NCI-H524 treated with DMSO at 0.1 percent for 48 hours (cell line): ENCODE results near the gene JAK2.
"Not testable (repeated sequence)": the region's sequence is repeated elsewhere in the genome, so short reads cannot be mapped to it uniquely, and the experiment has no call there.

Experiments
- DNase-seq: peaks from one replicate; lab custom pipeline; 2025; lab: John Stamatoyannopoulos, UW

Gene JAK2

DNA sequence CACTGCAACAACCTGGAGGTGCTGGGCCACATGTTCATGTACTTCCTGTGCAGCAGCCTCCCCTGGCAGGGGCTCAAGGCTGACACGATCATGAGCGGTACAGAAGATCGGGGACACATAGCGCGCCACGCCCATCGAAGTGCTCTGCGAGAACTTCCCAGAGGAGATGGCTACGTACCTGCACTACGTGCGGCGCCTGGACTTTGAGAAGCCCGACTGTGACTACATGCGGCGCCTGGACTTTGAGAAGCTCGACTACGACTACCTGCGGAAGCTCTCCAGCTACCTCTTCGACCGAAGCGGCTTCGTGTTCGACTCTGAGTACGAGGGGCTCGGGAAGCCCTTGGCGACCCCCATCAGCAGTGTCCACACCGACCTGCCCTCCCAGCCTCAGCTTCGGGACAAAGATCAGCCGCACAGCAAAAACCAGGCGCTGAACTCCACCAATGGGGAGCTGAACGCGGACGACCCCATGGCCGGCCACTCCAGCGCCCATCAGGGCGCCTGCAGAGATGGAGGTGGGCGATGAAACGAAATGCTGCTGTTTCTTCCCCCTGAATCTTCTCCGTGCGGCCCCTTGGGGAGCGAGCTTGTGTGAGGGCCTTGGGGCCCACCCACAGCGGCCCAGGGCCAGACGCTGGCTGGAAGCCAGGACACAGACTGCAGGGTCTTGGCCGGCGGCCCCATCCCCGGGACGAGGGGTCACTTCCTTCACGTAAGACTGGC, 56.5 kb downstream of the JAK2 start:
- no peak for DNase-seq

DNA sequence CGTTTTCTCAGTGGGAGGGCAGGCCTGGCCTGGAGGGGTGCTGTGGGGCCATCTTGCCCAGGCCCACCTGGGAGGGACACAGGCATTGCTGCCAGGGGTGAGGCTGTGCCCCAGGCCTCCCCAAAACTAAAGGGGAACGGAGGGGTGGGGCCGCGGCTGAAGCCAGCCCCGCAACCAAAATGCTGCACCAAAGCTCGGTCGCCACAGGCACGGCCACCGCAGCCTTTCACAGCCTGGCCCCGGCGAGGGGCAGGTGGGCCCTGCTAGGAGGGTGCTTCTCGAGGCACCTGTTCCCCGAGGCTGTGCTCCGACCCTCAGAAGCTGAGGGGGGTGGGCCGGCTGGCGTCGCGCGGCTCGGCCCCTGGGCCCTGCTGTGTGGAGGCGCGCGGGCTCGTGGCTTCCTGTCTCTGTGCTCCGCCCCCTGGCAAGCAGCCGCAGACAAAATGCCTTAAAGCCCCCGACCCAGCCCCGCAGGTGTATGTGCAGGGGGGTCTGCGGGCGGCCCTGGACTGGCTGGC, 57.6 kb downstream of the JAK2 start:
- DNase-seq: no peak

DNA sequence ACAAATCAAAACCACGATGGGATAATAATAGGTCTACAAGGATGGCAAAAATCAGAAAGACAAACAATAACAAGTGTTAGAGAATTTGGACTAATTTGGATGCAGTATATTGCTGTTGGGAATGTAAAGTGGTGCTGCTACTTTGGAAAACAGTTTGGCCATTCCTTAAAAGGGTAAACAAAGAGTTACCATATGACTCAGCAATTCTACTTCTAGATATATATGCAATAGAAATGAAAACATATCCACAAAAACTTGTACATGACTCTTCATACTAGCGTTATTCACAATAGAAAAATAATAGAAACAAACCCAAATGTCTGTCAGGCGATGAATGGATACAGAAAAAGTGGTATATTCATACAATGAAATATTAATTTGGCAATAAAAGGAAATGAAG, 58.3 kb downstream of the JAK2 start:
- no peak for DNase-seq

DNA sequence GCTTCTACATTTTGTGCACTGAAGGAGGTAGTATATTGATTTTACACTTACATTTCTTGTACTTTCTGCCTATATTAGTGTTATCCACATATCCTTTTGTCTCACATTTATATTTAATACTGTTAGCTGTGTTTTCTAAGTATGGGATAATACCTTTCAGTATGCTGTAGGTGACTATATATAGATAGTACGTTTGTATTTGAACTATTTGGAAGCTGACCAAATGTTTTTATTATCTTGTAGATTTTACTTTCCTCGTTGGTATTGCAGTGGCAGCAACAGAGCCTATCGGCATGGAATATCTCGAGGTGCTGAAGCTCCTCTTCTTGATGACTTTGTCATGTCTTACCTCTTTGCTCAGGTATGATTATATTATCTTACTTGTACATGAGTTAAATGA, 59.1 kb downstream of the JAK2 start:
- DNase-seq: no peak

DNA sequence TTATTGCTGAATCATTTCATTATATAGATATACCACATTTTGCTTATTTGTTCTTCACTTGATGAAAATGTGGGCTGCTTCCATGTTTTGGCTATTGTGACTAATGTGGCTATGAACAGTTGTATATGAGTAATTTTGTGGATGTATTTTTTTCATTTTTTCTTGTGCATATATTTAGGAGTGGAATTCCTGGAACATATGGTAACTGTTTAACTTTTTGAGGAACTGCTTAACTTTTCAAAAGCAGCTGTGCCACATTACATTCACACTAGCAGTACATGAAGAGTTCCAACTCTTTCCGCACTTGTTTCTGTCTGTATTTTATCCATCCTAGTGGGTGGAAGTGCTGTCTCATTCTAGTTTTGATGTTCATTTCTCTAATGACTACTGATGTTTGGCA, 67.8 kb downstream of the JAK2 start:
- DNase-seq: no peak

DNA sequence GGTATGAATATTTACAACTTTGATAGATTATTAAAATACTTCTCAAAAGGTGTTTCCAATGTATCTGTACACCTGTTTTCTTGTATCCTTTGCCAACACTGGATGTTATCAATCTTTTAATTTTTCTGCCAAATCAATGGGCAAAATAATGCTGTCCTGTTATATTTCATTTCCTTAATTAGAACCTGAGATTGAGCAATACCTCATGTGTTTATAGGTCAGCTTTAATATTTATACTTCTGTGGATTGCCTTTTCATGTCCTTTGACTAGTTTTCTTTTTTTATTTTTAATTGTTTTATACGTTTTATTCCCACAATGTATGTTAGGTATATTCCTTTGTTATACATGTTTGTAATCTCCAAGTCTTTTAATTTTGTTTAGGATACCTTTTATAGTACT, 77.6 kb downstream of the JAK2 start:
- no peak for DNase-seq

DNA sequence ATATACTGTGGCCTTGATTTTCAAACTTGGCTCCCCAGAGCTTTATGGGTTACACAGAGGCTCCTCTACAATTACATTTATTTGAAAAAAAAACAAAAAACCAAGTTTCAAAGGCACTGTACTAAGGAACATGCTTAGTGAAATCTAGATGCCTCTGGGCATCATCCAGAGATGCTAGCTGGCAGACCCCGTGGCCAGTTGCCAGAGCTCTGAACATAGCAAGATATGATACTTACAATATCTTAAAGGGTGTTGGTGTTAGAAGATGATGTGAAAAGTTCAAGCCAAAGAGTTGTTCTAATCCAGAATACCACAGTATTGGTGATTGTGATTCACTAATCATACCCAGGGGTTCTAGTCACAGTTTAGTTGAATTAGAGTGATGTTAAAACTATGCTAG, 87.8 kb downstream of the JAK2 start:
- no peak for DNase-seq

DNA sequence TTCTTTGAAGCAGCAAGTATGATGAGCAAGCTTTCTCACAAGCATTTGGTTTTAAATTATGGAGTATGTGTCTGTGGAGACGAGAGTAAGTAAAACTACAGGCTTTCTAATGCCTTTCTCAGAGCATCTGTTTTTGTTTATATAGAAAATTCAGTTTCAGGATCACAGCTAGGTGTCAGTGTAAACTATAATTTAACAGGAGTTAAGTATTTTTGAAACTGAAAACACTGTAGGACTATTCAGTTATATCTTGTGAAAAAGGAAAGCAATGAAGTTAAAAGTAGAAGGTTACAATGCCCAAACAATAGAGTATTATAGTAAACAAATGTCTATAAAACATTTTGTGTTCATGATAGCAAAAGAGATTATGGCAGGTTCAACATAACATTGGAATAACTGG, 88.6 kb downstream of the JAK2 start:
- no peak for DNase-seq

DNA sequence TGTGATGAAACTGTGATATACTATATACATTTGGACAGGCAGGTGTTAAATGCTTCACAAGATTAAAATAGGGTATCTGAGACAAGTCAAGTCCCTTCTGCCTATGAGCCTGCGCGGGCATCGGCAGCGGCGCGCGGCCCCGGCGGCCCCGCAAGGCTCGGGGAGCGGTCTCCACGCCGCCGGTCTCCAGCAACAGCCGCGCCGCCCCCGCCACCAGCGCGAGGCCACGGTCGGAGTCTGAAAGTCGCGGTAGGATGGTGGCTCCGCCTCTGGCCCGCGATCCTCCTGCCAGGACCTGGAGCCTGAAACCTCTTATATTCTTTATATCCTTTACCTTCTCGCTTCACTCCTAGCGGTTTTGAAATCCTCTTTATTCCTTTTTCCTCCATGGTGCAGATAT, 100.9 kb downstream of the JAK2 start:
- DNase-seq: no peak

DNA sequence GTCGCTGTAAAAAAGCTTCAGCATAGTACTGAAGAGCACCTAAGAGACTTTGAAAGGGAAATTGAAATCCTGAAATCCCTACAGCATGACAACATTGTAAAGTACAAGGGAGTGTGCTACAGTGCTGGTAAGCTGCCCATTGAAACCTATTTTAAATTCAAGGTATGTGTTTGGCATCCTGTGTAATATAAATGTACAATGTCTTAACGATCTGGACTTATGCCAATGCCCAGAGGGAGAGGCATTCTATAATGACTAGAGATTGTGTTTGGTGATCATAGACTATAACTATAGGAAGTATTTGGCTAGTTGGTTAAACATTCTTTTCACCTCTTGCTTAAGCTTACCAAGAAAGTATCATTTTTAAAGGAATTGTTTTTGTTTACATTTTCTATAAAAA, 104.7 kb downstream of the JAK2 start:
- no peak for DNase-seq

DNA sequence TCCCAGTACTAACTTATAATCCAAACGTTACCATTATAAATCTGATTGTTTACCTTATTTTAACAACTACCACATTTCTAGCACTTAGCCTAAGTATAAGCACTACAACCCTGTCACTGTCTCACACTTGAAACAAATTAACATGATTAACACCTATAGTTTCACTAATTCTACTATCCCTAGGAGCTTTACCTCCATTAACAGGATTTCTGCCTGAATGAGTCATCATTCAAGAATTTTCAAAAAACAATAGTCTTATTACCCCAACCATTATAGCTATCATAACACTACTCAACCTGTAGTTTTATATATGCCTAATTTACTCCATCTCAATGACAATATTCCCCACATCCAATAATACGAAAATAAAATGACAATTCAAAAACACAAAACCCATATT, 110.7 kb downstream of the JAK2 start:
- DNase-seq: no peak

DNA sequence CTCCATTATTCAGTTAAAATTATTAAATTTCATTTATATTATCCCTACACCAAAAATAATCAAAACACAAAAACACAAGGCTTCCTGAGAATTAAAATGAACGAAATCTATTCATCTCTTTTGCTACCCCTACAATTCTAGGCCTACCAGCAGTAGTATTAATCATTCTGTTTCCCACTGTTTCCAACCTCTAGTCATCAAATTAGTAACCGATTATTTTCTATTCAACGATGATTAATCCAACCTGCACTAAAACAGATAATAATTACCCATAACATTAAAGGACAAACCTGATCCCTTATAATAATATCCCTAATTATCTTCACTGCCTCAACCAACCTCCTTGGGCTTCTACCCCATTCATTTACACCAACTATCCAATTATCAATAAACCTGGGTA, 114.4 kb downstream of the JAK2 start:
- no peak for DNase-seq

DNA sequence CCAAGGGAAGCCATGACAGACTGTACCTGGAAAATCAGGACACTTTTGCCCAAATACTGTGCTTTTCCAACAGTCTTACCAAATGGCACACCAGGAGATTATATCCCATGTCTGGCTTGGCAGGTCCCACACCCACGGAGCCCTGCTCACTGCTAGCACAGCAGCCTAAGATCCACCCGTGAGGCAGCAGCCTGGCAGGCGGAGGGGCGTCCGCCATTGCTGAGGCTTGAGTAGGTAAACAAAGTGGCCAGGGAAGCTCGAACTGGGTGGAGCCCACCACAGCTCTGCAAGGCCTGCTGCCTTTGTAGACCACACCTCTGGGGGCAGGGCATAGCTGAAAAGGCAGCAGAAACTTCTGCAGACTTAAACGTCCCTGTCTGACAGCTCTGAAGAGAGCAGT, 116.1 kb downstream of the JAK2 start:
- not testable (repeated sequence) for DNase-seq

DNA sequence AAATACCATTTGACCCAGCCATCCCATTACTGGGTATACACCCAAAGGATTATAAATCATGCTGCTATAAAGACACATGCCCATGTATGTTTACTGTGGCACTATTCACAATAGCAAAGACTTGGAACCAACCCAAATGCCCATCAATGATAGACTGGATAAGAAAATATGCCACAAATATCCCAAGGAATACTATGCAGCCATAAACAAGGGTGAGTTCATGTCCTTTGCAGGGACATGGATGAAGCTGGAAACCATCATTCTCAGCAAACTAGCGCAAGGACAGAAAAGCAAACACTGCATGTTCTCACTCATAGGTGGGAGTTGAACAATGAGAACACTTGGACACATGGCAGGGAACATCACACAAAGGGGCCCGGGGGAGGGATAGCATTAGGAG, 121.4 kb downstream of the JAK2 start:
- not testable (repeated sequence) for DNase-seq

DNA sequence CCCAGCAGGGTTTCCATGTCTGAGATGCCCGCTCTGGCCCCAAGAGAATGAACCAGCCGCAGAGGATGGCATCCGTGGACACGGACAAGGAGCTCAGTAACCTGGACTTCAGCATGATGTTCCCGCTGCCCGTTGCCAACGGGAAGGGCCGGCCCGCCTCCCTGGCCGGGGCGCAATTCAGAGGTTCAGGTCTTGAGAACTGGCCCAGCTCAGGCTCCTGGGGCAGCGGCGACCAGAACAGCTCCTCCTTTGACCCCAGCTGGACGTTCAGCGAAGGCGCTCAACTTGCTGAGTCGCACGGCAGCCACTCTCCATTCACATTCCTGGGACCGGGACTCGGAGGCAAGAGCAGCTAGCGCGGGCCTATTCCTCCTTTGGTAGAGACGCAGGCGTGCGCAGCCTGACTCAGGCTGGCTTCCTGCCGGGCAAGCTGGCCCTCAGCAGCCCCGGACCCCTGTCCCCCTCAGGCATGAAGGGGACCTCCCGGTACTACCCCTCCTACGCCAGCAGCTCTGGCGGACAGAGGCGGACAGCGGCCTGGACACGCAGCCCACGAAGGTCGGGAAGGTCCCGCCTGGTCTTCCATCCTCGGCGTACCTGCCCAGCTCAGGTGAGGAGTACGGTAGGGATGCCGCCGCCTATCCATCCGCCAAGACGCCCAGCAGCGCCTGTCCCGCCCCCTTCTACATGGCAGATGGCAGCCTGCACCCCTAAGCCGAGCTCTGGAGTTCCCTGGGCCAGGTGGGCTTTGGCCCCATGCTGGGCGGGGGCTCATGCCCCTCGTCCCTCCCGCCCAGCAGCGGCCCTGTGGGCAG, 126.0 kb downstream of the JAK2 start:
- DNase-seq: no peak

DNA sequence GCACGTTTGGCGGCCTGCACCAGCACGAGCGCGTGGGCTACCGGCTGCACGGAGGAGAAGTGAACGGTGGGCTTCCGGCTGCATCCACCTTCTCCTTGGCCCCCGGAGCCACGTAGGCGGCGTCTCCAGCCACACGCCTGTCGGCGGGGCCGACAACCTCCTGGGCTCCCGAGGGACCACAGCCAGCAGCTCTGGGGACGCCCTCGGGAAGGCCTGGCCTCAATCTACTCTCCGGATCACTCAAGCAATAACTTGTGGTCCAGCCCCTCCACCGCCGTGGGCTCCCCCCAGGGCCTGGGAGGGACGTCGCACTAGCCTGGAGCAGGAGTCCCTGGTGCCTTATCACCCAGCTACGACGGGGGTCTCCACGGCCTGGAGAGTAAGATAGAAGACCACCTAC, 126.6 kb downstream of the JAK2 start:
- no peak for DNase-seq

DNA sequence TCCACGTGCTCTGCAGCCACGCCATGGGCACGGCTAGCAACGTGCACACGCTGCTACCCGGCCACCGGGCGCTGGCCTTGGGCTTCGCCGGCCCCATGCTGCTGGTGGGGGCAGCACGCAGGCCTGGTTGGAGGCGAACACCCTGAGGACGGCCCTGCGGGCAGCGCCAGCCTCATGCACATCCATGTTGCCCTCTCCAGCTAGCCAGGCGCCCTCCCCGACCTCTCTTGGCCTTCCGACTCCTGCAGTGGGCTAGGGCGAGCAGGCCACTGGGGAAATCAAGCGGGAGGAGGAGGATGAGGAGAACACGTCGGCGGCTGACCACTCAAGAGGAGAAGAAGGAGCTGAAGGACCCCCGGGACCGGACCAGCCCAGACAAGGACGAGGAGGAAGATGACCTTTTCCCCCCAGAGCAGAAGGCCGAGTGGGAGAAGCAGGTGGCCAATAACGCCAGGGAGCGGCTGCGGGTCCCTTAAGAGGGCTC, 127.1 kb downstream of the JAK2 start:
- DNase-seq: no peak

DNA sequence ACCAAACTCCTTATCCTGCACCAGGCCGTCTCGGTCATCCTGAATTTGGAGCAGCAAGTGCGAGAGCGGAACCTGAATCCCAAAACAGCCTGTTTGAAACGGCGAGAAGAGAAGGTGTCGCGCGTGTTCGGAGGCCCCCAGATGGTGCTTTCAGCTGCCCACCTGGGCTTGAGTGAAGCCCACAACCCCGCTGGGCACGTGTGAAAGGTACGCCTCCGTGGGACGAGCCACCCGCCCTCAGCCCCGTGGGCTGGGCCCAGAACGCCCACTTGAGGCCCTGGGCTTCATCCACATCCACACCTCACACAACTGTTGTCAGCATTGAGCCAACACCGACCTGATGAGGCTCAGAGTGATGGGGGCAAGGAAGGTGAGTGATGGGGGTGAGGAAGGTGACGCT, 127.6 kb downstream of the JAK2 start:
- DNase-seq: no peak

DNA sequence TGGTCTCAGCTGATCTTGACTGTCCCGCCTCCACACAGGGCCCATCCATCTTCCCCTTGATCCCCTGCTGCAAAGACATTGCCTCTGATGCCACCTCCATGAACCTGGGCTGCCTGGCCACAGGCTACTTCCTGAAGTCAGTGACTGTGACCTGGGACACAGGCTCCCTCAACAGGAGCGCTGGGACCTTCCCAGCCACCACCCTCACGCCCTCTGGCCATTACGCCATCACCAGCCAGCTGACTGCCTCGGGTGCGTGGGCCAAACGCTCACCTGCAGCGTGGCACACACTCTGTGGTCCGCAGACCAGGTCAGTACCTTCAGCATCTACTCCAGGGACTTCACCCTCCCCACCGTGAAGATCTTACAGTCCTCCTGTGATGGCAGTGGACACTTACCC, 128.5 kb downstream of the JAK2 start:
- DNase-seq: no peak

DNA sequence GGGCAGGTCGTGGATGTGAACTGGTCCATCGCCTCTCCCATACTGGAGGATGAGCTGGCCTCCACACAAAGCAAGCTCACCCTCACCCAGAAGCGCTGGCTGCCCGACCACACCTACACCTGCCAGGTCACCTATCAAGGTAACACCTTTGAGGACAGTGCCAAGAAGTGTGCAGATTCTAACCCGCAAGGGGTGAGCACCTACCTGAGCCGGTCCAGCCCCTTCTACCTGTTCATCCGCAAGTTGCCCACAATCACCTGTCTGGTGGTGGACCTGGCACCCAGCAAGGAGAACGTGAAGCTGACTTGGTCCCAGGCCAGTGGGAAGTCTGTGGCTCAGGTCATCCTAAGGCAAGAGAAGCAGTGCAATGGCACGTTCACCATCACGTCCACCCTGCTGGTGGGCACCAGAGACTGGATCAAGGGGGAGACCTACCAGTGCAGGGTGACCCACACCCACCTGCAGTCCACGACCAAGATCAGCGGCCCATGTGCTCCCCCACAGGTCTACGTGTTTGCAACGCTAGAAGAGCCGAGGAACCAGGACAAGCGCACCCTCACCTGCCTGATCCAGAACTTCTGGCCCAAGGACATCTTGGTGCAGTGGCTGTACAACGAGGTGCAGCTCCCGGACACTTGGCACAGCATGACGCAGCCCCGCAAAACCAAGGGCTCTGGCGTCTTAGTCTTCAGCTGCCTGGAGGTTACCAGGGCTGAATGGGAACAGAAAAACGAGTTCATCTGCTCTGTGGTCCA, 129.1 kb downstream of the JAK2 start:
- no peak for DNase-seq

DNA sequence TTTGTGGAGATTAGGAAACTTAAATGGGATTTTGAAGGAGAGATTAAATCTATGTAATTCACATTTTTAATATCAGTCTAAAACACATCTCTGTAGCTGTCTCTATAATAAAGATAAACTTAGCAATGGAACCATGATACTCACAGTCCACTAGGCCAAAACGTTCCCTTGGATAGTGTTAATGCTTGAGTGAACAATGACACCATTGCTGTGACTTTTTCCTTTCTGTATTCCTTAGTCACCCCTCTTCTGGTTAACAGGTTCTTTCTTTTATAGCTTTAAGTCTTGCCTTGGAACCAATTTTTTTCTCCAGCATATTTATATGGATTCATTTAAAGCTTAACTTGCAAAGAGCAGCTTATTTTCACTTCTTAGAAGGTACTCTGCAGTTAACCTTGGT, 137.0 kb downstream of the JAK2 start:
- no peak for DNase-seq

DNA sequence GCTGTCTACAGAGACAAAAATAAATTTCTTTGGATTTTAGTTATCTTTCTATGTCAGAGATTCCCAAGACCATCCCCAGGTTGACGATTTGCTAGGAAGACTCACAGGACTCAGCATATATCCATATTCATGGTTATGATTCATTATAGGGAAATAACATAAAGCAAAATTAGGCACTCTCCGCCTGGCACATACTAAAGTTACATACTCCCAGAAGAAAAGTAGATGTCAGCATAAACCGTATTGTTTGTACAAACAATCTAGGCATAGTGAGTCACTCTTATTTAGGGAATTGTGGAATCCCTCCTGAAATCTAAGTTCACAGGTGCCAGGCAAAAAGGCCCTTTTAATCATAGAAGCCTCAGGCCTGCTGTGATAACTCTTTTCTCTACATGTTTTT, 137.4 kb downstream of the JAK2 start:
- DNase-seq: no peak

DNA sequence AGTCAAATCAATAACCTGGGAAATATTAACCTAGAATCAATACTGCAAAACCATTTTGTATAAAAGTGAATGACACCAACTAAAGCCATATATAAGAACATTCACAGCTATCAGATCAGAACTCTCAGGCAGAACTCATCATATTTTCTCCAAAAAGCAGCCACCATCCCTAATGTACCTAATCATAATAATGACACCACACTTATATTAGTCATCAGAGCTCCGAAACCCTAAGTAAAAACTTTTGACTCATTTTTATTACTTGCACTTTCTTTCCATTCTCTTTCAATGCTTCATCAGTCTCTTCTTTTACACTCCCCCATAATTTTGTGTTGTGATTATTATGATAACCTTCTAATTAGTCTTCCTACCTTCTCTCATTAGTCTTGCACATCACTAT, 155.1 kb downstream of the JAK2 start:
- no peak for DNase-seq
